CD14-positive monocyte (primary cell): ENCODE results near the gene SYCP1. TPM values are rescaled to one million over a fixed set of nuclear protein-coding genes. Genes with fewer than 3 reads are reported as not detected.
"Not testable (repeated sequence)": the region's sequence is repeated elsewhere in the genome, so short reads cannot be mapped to it uniquely, and the experiment has no call there.

Experiments
- DNase-seq, 3 donors: peaks; one replicate each; pipeline ENCODE4 v3.0.0-alpha.2; 2011 to 2022
- H2AFZ ChIP-seq: 2 replicates; pipeline ENCODE4 v1.6.0; 2012; ENCODE audit warnings: mild to moderate bottlenecking, low read depth, low read length, inconsistent platforms; ENCODE audit not compliant: insufficient read depth, poor library complexity, severe bottlenecking
- H3K27ac ChIP-seq, 2 donors: 1 replicate in 1 of 2; 2 replicates in 1 of 2; pipeline ENCODE4 v1.5.1; 2012 to 2013; ENCODE audit warnings: low read length in 2 of 2, control low read depth in 1 of 2, inconsistent platforms in 1 of 2, low read depth in 1 of 2, mild to moderate bottlenecking in 1 of 2
- H3K27me3 ChIP-seq, 2 donors: one replicate each; pipeline versions ENCODE4 v1.6.0 to v1.6.1; 2011 to 2013; ENCODE audit warnings: low read length in 2 of 2; ENCODE audit not compliant: control insufficient read depth in 2 of 2, insufficient read depth in 2 of 2
- H3K36me3 ChIP-seq, 2 donors: replicated peaks in 1 of 2; 1 replicate in 1 of 2; 2 replicates in 1 of 2; pipeline versions ENCODE4 v1.5.1 to v1.6.1; 2012 to 2013; ENCODE audit warnings: low read length in 2 of 2, control low read depth in 1 of 2, inconsistent platforms in 1 of 2, mild to moderate bottlenecking in 1 of 2; ENCODE audit not compliant: insufficient read depth in 2 of 2, control insufficient read depth in 1 of 2
- H3K4me1 ChIP-seq, 2 donors: 1 replicate in 1 of 2; 2 replicates in 1 of 2; pipeline versions ENCODE4 v1.5.1 to v1.6.1; 2012 to 2013; ENCODE audit warnings: low read length in 2 of 2, control low read depth in 1 of 2, inconsistent platforms in 1 of 2, mild to moderate bottlenecking in 1 of 2, moderate library complexity in 1 of 2; ENCODE audit not compliant: insufficient read depth in 2 of 2, control insufficient read depth in 1 of 2
- H3K4me2 ChIP-seq: replicated peaks from 2 replicates; pipeline ENCODE3; 2012; ENCODE audit warnings: low read length, moderate library complexity, mild to moderate bottlenecking; ENCODE audit not compliant: poor library complexity, severe bottlenecking; ENCODE audit errors: extremely low read depth
- H3K4me3 ChIP-seq, 3 experiments: fragments of 200-600 bp in 1 of 3; sonication (generic) in 1 of 3; replicated peaks in 1 of 3; 1 replicate in 2 of 3; 2 replicates in 1 of 3; pipeline ENCODE4 v1.5.1; 2011 to 2013; ENCODE audit warnings: low read length in 3 of 3, mild to moderate bottlenecking in 3 of 3, control low read depth in 2 of 3, low read depth in 2 of 3, inconsistent platforms in 1 of 3, moderate library complexity in 1 of 3
- H3K79me2 ChIP-seq: 2 replicates; pipeline ENCODE4 v1.6.0; 2012; ENCODE audit warnings: mild to moderate bottlenecking, control low read depth, inconsistent platforms, low read length, moderate library complexity; ENCODE audit not compliant: insufficient read depth
- H3K9ac ChIP-seq: 2 replicates; pipeline ENCODE4 v1.6.0; 2017; ENCODE audit warnings: low read length, mild to moderate bottlenecking; ENCODE audit not compliant: insufficient read depth, poor library complexity, severe bottlenecking
- H3K9me3 ChIP-seq, 2 donors: replicated peaks in 1 of 2; 1 replicate in 1 of 2; 2 replicates in 1 of 2; pipeline versions ENCODE4 v1.5.1 to v1.6.1; 2012 to 2013; ENCODE audit warnings: low read length in 2 of 2, control low read depth in 1 of 2; ENCODE audit not compliant: control insufficient read depth in 1 of 2, insufficient read depth in 1 of 2
- H4K20me1 ChIP-seq: 2 replicates; pipeline ENCODE4 v1.6.0; 2012; ENCODE audit warnings: mild to moderate bottlenecking, low read length, control low read depth, moderate library complexity; ENCODE audit not compliant: insufficient read depth
- H3K27ac Mint-ChIP-seq, 7 donors: one replicate each; pipeline ENCODE4 v1.8.0; 2020; ENCODE audit warnings: mild to moderate bottlenecking in 7 of 7, mixed read lengths in 7 of 7, moderate library complexity in 6 of 7, inconsistent platforms in 2 of 7
- H3K27me3 Mint-ChIP-seq, 3 donors: one replicate each; pipeline ENCODE4 v1.8.0; 2021 to 2022; ENCODE audit warnings: low read depth in 3 of 3, mild to moderate bottlenecking in 3 of 3, mixed read lengths in 3 of 3, moderate library complexity in 3 of 3, inconsistent platforms in 1 of 3
- H3K36me3 Mint-ChIP-seq, 2 donors: one replicate each; pipeline ENCODE4 v1.8.0; 2020; ENCODE audit warnings: mixed read lengths in 2 of 2, inconsistent platforms in 1 of 2, mild to moderate bottlenecking in 1 of 2
- H3K4me1 Mint-ChIP-seq: one replicate; pipeline ENCODE4 v1.8.0; 2020; ENCODE audit warnings: mild to moderate bottlenecking, mixed read lengths
- H3K4me3 Mint-ChIP-seq, 2 donors: one replicate each; pipeline ENCODE4 v1.8.0; 2020; ENCODE audit warnings: mild to moderate bottlenecking in 2 of 2, mixed read lengths in 2 of 2, moderate library complexity in 1 of 2
- H3K9me3 Mint-ChIP-seq, 7 donors: one replicate each; pipeline ENCODE4 v1.8.0; 2020 to 2022; ENCODE audit warnings: mixed read lengths in 7 of 7, mild to moderate bottlenecking in 6 of 7, moderate library complexity in 6 of 7, inconsistent platforms in 2 of 7
- WGBS: methylation state at CpG from one replicate; pipeline ENCODE4 v1.1.5; 2013; ENCODE audit warnings: missing lambda C conversion rate; ENCODE audit not compliant: insufficient coverage; 5-methylcytosine and 5-hydroxymethylcytosine counted together
- intact Hi-C, 2 donors: fragments of 100-400 bp; cut with micrococcal nuclease; formaldehyde crosslinking; loops; one replicate each; pipeline versions ENCODE4 v1.15.0 to v1.15.1; 2023
- polyA plus RNA-seq, 3 donors: library from polyadenylated mRNA; depleted of rRNA in 1 of 3; unstranded in 2 of 3; stranded (reverse) in 1 of 3; fragments of 300-500 nt in 2 of 3; fragments of >200 nt in 1 of 3; fragmentation: Illumina TruSeq in 2 of 3; gene quantifications; 1 replicate in 2 of 3; 2 replicates in 1 of 3; pipeline ENCODE4 v1.2.3, GENCODE V29; 2012 to 2021
- TF ChIP-seq, protein P1 (sequence below): fragments of 200-600 bp; IDR thresholded peaks from one replicate; pipeline ENCODE4 v1.8.0; 2022; ENCODE audit warnings: antibody characterized with exemption, mild to moderate bottlenecking

Gene SYCP1
- polyA plus RNA-seq, 3 donors = not detected

DNA sequence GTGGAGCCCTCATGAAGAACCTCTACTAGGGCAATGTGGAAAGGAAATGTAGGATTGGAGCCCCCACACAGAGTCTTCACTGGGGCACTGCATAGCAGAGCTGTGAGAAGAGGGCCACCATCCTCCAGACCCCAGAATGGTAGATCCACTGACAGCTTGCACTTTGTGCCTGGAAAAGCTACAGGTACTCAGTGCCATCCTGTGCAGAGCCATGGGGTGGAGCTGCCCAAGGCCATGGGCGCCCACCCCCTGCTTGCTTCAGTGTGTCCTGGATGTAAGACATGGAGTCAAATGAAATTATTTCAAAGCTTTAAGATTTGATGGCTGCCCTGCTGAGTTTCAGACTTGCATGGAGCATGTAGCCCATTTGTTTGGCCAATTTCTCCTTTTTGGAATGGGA, 157.8 kb downstream of the SYCP1 start:
- H3K9me3 Mint-ChIP-seq = peaks cover 0 to 4% (median 3%) of the 10 kb centered on the region in 7 donors
- Histone ChIP-seq H3K27ac (no peak overlapping the region), H3K4me1 (peaks cover 0 to 7% of the 10 kb centered on the region in 2 donors), H3K27me3 (no peaks in the 10 kb centered on the region), H3K9ac (no peak overlapping the region), H3K9me3 (no peaks in the 10 kb centered on the region), H2AFZ (no peak overlapping the region), H3K36me3 (no peaks in the 10 kb centered on the region), H3K4me3 (no peak overlapping the region), H4K20me1 (no peaks in the 10 kb centered on the region), H3K4me2 (no peak overlapping the region), H3K79me2 (no peaks in the 10 kb centered on the region)
- WGBS = no CpG with 5 or more reads among the region's 1 CpG
- TF ChIP-seq, protein P1, sequence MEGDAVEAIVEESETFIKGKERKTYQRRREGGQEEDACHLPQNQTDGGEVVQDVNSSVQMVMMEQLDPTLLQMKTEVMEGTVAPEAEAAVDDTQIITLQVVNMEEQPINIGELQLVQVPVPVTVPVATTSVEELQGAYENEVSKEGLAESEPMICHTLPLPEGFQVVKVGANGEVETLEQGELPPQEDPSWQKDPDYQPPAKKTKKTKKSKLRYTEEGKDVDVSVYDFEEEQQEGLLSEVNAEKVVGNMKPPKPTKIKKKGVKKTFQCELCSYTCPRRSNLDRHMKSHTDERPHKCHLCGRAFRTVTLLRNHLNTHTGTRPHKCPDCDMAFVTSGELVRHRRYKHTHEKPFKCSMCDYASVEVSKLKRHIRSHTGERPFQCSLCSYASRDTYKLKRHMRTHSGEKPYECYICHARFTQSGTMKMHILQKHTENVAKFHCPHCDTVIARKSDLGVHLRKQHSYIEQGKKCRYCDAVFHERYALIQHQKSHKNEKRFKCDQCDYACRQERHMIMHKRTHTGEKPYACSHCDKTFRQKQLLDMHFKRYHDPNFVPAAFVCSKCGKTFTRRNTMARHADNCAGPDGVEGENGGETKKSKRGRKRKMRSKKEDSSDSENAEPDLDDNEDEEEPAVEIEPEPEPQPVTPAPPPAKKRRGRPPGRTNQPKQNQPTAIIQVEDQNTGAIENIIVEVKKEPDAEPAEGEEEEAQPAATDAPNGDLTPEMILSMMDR = no peak
- peaks cover 0 to 1% (median 0%) of the 10 kb centered on the region in 3 donors for H3K27me3 Mint-ChIP-seq
- intact Hi-C loops = no loop called here
- no peak overlapping the region for H3K4me3 Mint-ChIP-seq
- no peak for DNase-seq
- peaks cover 10% of the 10 kb centered on the region for H3K4me1 Mint-ChIP-seq
- H3K27ac Mint-ChIP-seq = no peak overlapping the region
- H3K36me3 Mint-ChIP-seq = no peaks in the 10 kb centered on the region

- Histone ChIP-seq H3K4me2 (no peak overlapping the region), H3K4me1 (peaks cover 0 to 7% of the 10 kb centered on the region in 2 donors), H4K20me1 (no peaks in the 10 kb centered on the region), H3K36me3 (no peaks in the 10 kb centered on the region), H3K79me2 (no peaks in the 10 kb centered on the region), H3K9ac (no peak overlapping the region), H3K4me3 (no peak overlapping the region), H3K27me3 (no peaks in the 10 kb centered on the region), H3K9me3 (no peaks in the 10 kb centered on the region), H2AFZ (no peak overlapping the region), H3K27ac (no peak overlapping the region)
- H3K27me3 Mint-ChIP-seq = peaks cover 0 to 1% (median 0%) of the 10 kb centered on the region in 3 donors
- peaks cover 10% of the 10 kb centered on the region for H3K4me1 Mint-ChIP-seq
- intact Hi-C loops = no loop called here
- no peak overlapping the region for H3K4me3 Mint-ChIP-seq
- H3K27ac Mint-ChIP-seq = no peak overlapping the region
- DNase-seq = no peak
- peaks cover 2 to 6% (median 4%) of the 10 kb centered on the region in 7 donors for H3K9me3 Mint-ChIP-seq
- TF ChIP-seq, protein P1 = no peak
- H3K36me3 Mint-ChIP-seq = no peaks in the 10 kb centered on the region
- 100% methylated on average over 1 of the region's 2 CpGs for WGBS
These were observed 159.1 kb downstream of the SYCP1 start for GRCh38 chr1:115013792-115014191.

GRCh38 chr1:115019549-115019948, 164.9 kb downstream of the SYCP1 start:
- H2AFZ ChIP-seq, H3K4me3 ChIP-seq, H3K9me3 ChIP-seq, H3K27ac ChIP-seq, DNase-seq, H3K79me2 ChIP-seq, H3K36me3 Mint-ChIP-seq, H3K4me1 ChIP-seq, H3K9ac ChIP-seq, H3K27ac Mint-ChIP-seq, intact Hi-C loops, H3K27me3 Mint-ChIP-seq, H4K20me1 ChIP-seq, H3K27me3 ChIP-seq, H3K4me1 Mint-ChIP-seq, H3K4me3 Mint-ChIP-seq, H3K36me3 ChIP-seq, H3K4me2 ChIP-seq: not testable (repeated sequence)
- WGBS = 80% methylated on average over 8 of the region's 9 CpGs
- H3K9me3 Mint-ChIP-seq = peaks cover 0 to 20% (median 3%) of the 10 kb centered on the region in 7 donors
